Epithelial cell of proximal tubule (primary cell): Measurements from ENCODE around the gene MUC15. TPM values are rescaled to one million over a fixed set of nuclear protein-coding genes. Genes with fewer than 3 reads are reported as not detected.

ENCODE experiments used
- DNase-seq: peaks from one replicate; pipeline ENCODE4 v3.0.0-alpha.2; 2011; ENCODE audit warnings: low read depth
- H3K4me3 ChIP-seq: 2 replicates; pipeline ENCODE4 v1.5.1; 2011; ENCODE audit warnings: low read depth, mild to moderate bottlenecking, low read length
- CTCF ChIP-seq: conservative IDR thresholded peaks from 2 replicates; pipeline ENCODE4 v1.5.1; 2012; ENCODE audit warnings: low read depth, mild to moderate bottlenecking, low read length
- total RNA-seq: library from RNA; depleted of rRNA; stranded (reverse); fragments of >200 nt; gene quantifications from 2 replicates; pipeline ENCODE4 v1.2.3, GENCODE V29; 2015

MUC15 gene
- total RNA-seq, 1 donor from 2014 or later = not detected

GRCh38 chr11:26587073-26587472, 15.0 kb upstream of the MUC15 start:
- no peak for DNase-seq
- no peak for TF ChIP-seq CTCF

GRCh38 chr11:26584818-26585217, 12.8 kb upstream of the MUC15 start:
- no peak for DNase-seq
- no peak overlapping the region for H3K4me3 ChIP-seq
- no peak for TF ChIP-seq CTCF

More at GRCh38 chr11:26587073-26587472, 15.0 kb upstream of the MUC15 start:
- no peak overlapping the region for H3K4me3 ChIP-seq

GRCh38 chr11:26583550-26583949, 11.5 kb upstream of the MUC15 start:
- TF ChIP-seq CTCF = no peak
- no peak for DNase-seq
- H3K4me3 ChIP-seq = no peak overlapping the region

GRCh38 chr11:26580929-26581328, 8.9 kb upstream of the MUC15 start:
- no peak for TF ChIP-seq CTCF
- no peak for DNase-seq
- no peak overlapping the region for H3K4me3 ChIP-seq

GRCh38 chr11:26579683-26580082, 7.6 kb upstream of the MUC15 start:
- H3K4me3 ChIP-seq = no peak overlapping the region
- no peak for TF ChIP-seq CTCF
- DNase-seq = no peak

GRCh38 chr11:26578998-26579661, 7.1 kb upstream of the MUC15 start:
- DNase-seq = no peak
- no peak for TF ChIP-seq CTCF
- no peak overlapping the region for H3K4me3 ChIP-seq

GRCh38 chr11:26575946-26576345, 3.9 kb upstream of the MUC15 start:
- DNase-seq = no peak
- no peak overlapping the region for H3K4me3 ChIP-seq
- no peak for TF ChIP-seq CTCF
